Epidermal melanocyte (primary cell): Measurements from ENCODE around the gene IRF9.

ENCODE experiments used
- DNase-seq: peaks from one replicate; pipeline ENCODE4 v3.0.0; 2011; ENCODE audit warnings: low spot score; ENCODE audit not compliant: insufficient read length

The IRF9 gene

DNA sequence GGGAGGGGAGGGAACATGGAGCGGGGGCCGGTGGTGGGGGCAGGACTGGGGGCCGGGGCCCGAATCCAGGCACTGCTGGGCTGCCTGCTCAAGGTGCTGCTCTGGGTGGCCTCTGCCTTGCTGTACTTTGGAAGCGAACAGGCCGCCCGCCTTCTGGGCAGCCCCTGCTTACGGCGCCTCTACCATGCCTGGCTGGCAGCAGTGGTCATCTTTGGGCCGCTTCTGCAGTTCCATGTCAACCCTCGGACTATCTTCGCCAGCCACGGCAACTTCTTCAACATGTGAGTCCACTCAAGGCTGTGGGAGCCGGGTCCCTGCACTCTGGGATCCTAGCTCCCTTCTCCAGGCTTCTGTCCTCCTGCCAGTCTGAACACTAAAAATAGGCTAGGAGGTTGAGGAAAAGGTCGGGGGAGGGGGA is 29.5 kb upstream of the IRF9 start:
- DNase-seq, result no peak

DNA sequence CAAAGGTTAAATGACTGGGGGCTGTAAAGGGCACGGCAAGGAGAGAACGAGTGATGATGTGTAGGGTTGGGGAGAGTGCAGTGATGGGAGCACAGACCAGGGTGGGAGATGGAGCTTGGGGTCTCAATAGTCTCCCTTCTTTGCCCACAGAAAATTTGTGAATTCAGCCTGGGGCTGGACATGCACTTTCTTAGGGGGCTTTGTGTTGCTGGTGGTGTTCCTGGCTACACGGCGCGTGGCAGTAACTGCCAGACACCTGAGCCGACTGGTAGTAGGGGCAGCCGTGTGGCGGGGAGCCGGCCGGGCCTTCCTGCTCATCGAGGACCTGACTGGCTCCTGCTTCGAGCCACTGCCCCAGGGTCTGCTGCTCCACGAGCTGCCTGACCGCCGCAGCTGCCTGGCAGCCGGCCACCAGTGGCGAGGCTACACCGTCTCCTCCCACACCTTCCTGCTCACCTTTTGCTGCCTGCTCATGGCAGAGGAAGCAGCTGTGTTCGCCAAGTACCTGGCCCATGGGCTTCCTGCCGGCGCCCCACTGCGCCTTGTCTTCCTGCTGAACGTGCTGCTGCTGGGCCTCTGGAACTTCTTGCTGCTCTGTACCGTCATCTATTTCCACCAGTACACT is 28.9 kb upstream of the IRF9 start:
- DNase-seq, result no peak

DNA sequence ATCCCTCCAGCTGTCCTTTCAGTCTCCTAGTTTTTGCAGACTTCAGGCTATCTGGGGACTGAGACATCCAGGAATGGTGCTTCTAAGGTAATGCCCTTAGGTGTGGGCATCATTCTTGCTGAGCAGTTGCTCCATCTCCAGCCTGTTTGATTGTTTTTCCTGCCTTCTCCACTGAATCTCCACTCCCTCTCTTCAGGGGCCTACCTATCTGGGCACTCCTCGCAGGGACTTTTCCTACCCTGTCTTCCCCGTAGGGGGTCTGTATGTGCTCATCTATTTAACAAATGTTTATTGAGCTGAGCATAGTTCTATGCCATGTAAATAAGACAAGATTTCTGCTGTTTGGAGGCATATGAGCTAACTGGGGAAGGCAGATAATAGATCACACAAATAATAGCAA is 28.1 kb upstream of the IRF9 start:
- DNase-seq, result no peak

DNA sequence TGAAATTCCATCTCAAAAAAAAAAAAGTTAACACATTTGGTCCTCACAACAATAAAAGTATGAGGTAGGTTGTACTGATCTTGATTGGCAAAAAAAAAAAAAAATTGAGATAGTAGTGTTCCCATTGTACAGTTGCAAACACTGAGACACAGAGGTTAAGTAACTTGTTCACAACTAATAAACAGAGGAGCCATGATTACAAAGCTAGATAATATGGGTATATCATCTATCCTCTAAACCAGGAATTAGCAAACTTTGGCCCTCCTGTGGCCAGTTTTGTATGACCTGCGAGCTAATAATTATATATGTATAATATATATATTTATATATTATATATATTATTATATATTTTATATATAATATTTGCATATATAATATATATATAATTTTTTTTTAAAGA is 27.3 kb upstream of the IRF9 start:
- no peak for DNase-seq

DNA sequence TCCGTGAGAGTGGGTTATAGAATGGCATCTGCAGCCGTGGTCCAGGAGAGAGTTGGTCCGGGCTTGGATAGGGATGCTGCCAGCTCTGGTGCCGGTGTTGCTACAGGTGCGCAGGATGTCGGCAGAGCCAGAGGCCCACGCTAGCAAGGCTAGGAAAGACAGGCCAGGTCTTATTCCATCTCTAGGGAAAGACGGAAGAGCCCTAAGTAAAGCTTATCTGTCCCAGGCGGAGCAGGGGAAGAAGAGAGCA is 25.6 kb upstream of the IRF9 start:
- no peak for DNase-seq

DNA sequence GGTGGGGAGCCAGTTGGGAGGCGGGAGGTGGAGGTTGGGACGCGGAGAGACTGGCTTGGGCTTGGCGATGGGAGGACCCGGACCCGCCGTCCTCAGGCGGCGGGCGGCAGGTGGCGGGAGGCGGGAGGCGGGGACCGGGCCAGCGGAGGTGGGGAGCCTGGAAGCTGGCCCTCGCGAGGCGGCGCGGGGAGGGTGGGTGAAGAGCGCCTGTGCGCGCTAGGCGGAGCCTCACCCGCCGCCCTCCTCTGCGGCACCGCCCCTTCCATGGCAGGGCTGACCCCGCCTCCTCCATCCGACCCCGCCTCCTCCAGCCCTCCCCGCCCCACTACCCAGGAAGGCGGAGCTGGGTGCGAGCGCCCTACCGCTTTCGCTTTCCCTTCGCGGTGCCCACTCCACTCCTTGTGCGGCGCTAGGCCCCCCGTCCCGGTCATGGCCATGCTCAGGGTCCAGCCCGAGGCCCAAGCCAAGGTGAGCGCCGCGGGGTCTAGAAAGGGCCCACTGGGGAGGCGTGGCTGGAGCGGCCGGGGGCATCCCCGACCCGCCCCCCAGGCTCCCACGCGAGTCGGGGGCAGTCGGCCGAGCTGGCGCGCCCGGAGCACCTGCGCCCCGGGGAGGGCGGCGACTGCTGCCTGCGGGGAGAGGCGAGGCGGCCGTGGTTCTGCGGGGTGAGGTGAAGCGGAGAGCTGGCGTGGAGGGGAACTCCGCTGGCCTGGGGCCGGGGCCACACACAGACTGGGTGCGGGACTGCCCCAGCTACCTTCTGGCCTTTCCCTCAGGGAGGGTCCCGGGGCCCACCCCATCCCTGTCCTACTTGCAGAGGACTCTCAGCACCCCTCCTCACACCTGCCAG is 25.0 kb upstream of the IRF9 start, which contains the start of gene PSME1:
Gene PSME1 (plus strand): TSS at position 361 of the 850 bp plus-strand sequence. CDS start 69 bp downstream, at position 430.
- peak; percentile 95 for DNase-seq

DNA sequence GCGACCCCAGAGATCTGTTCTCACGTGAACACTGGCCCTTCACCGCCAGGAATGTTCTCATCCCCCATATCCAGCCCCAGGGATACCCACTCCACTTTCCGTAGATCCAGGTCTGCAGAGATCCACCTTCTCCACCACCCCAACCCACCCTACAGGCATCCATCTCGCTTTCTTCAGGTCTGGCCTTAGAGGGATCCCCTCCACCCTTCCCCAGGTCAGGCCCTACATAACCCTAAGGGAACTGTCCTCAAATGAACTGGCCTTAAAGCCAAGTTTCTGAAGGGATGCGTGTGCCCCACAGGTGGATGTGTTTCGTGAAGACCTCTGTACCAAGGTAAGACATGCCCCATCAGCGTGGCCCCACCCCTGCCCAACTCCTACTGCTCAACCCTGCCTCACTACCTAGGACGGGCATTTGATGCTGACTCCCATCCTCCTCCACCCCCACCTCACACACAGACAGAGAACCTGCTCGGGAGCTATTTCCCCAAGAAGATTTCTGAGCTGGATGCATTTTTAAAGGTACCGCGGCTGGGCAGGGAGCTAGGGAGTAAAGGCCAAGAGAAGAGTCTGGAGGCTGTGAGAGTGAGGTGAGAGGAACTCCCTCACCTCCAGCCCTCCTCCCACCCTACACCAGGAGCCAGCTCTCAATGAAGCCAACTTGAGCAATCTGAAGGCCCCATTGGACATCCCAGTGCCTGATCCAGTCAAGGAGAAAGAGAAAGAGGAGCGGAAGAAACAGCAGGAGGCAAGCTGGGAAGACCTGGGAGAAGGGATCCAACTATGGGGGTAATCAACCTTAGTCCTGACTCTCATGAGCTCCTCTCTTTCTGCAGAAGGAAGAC is 24.2 kb upstream of the IRF9 start:
- no peak for DNase-seq

DNA sequence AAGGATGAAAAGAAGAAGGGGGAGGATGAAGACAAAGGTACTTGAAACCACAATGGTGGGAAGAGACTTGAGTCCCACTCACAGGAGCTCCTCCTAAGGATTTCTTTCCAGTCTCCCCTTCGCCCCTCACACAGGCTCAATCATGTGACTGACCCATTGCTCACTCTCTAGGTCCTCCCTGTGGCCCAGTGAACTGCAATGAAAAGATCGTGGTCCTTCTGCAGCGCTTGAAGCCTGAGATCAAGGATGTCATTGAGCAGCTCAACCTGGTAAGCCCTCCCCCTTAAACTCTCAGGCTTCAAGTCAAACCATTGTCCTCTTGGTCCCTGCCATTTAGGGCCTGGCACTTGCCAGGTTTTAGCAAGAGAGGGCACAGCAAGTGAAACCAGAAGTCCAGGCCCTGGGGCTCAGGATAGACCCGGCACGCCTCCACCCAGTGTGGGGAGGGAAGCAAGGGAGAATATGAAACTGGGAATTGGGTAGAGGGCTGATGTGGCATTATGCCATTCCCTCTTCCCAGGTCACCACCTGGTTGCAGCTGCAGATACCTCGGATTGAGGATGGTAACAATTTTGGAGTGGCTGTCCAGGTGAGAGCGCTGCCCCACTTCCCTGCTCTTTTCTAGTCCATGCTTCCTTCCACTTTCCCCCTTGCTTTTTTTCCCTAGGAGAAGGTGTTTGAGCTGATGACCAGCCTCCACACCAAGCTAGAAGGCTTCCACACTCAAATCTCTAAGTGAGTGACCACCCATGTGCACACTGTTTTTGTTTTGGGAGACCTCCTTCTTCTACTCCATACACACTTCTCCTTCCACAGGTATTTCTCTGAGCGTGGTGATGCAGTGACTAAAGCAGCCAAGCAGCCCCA is 23.3 kb upstream of the IRF9 start:
- DNase-seq, result no peak

DNA sequence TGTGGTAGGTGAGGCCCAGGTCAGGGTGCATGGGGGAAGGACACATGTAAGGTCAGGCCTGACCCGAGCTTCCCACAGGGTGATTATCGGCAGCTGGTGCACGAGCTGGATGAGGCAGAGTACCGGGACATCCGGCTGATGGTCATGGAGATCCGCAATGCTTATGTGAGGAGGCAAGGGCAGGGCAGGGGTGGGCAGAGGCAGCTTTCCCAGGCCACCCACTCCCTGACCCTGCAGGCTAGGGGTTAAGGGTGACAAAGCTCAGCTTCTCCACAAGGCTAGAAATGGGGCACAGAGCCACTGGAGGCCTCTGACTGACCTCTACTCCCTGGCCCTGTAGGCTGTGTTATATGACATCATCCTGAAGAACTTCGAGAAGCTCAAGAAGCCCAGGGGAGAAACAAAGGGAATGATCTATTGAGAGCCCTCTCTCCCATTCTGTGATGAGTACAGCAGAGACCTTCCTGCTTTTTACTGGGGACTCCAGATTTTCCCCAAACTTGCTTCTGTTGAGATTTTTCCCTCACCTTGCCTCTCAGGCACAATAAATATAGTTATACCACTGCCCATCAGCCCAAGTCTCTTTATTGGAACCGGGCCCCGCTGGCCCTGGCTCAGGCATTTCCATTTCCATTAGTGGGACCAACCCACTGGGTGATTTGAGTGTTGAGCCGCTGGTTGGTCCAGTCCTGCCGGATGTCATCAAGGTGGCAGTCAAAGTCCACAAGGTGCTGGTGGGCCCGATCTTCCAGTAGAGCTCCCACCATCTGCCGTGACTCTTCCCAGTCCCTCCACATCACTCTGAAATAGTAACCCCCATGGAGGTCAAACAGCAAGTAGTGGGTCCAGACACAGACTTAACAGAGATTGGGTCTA is 22.4 kb upstream of the IRF9 start:
- DNase-seq, result no peak

DNA sequence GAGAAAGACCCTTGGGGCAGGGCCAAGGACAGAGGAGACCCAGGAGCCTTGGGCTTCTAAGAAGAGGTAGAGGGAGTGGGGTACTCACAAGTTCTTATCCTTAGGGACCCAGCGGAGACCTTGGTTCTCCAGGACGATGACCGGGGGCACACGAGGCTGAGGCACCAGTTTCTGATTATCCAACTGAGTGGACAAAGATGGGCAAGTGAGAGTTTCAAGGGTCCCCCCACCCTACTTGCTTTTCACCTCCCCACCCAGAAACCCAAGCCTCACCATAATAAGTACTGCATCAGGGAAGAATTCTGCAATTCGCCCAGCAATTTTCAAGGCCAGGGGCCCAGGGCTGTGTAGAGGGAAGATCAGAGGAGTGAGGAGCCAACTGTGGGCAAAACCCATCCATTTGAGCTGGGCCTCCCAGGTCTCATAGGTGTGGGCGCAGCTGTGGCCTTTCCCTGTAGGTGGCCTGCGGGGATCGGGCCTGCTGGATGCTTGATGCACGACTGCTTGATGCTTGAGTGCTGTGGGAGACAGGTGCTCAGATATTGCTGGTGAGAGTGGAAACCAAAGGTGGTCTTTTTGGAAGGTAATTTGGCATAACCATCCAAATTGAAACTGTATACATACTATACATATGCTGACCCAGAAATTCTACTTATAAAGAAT is 21.7 kb upstream of the IRF9 start:
- DNase-seq, result no peak

DNA sequence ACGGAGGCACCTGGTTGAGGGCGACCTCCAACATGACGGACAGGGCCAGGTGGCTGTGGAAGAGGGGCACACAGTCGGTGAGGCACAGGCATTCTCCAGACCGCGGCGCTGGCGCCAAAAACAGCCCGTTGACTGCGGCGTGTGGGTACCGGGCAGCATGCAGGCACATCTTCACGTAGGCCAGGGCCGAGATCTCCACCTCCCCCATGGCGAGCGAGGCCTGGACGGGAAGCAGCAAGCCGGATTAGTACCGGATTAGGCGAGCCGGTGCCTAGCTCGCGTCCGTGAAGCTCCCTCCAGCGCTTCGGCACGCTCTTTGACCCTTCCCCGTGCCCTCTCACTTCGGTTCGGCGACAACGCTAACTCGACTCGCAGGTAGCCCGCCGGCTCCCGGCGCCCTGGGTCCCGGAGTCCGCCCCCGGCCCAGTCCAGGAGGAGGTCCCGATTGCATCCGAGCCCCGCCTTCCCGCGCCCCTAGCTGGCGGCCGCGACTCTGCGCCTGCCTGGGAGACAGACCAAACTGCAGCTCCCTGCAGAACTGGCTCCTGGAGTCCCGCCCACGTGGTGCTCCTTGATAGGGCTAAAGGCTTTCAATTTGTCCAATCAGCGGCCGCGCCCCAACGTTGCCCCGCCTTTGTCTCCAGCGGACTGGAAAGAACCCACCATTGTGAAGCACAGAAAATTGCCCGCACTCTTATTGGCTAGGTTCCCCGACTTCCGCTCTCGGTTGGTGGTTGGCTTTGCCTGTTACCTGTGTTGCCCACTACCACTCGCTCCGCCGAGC is 19.8 kb upstream of the IRF9 start, which contains the start of gene EMC9:
Gene EMC9 (minus strand): TSS at position 495 of the 784 bp plus-strand sequence. CDS start 287 bp downstream, at position 208.
- peak; percentile 99 for DNase-seq

DNA sequence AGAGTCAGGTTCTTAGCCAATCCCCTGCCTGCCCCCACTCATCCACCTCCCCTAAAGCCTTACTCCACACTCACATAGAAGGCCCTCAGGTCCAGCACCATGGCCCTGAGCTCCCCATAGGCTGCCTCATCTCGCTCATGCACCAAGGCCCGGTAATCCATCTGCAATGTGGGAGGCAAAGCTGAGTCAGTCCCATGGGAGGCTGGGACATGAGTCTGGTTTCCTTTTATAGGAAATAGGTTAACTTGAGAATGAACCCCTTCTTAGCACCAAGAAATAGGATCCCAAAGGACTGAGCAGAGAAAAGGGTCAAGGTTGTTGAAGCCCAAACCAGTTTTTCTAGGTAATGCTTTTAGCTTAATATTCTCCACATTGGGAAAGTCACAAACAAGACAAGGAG is 17.6 kb upstream of the IRF9 start:
- no peak for DNase-seq

DNA sequence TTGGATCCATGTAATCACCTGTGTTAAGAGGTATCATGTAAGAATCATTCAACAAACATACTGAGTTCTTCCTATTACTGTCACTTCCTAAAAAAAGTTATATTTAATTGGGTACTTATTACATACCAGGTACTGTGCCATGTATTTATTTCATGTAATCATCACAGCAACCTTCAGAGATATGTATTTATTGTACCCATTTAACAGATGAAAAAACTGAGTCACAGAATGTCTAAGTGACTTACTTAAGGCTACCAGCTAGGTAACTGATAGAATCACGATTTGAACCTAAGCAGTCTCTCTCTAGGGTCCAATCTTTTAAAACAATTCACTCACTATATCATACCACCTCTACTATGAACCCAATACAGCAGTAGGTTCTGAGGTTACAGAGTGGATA is 16.6 kb upstream of the IRF9 start:
- no peak for DNase-seq

DNA sequence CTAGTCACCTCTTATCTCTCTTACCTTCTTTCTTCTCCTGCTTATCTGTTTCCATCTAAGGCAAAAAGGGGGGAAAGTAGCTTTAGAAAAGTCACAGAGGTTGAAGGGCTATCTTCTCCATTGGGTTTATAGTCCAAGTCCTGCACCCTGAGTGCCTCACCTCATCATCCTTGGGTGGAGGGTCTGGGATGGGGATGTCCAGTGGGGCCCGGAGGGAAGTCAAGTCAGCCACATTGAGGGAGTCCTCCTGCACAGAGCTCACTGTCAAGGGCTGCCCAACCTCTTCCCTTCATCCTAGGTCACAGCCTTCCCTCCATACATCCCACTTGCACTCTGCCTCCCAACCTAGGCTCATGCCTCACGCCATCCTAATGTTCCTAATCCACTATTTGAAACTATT is 15.8 kb upstream of the IRF9 start:
- DNase-seq, result no peak

DNA sequence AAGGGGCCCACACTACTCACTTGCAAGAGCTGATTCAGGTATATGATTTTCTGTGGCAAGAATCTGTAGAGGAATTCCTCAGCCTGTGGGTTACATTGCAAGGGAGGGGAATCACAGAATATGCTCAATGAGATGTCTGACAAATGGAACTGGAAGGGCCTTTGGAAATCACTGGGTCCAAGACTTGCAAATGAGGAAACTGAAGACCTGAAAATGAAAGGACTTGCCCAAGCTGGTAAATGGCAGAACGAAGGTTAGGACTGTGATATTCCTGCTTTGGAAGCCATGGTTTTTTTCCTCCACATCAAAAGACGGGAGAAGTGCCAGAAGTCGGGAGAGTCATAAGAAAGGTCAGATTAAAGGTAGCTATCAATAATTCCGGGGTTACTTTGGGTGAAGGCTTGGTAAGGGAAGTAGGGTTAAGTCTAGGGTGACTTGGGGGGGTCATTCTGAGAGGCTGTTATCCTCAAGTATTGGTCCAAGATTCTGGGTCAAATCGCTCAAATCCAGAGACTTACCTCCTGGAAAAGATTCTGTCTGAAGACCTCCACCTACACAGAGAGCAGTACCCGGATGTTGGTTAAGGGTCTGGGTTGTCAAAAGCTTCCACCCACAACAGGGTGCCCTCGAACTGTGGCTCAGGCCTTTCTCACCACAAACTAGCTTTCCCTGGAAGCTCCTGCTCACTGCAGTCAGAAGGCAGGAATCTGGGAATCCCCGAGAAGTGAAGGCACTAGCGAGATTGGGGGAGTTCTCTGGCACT is 15.2 kb upstream of the IRF9 start:
- no peak for DNase-seq

DNA sequence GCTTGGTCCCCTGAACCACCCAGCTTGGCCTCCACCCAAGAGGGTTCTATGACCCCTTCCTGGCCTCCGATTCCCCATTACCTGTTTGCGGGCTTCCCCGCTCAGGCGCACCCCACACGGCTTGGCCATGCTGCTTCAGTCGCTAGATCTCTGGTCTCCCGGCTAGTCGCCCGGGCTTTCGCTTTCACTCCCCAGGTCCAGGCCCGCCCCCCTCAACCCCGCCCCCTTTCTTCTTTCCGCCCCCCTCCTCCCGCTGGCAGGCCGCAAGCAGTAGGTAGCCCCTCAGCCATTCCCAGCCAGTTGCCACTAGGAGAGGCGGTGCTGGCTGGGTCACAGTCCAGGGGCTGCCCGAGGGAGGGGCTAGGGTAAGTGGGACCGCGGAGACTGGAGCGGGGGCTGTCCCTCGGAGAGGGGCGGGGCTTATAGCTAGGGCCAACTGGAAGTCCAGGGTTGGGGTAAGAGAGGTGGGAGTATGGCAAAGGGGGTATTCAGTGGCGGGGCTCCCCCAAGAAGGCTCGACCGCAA is 14.6 kb upstream of the IRF9 start, which contains the start of gene PSME2:
Gene PSME2 (minus strand): TSS at position 158 of the 525 bp plus-strand sequence. CDS start 29 bp downstream, at position 129.
- peak; percentile 85 for DNase-seq

DNA sequence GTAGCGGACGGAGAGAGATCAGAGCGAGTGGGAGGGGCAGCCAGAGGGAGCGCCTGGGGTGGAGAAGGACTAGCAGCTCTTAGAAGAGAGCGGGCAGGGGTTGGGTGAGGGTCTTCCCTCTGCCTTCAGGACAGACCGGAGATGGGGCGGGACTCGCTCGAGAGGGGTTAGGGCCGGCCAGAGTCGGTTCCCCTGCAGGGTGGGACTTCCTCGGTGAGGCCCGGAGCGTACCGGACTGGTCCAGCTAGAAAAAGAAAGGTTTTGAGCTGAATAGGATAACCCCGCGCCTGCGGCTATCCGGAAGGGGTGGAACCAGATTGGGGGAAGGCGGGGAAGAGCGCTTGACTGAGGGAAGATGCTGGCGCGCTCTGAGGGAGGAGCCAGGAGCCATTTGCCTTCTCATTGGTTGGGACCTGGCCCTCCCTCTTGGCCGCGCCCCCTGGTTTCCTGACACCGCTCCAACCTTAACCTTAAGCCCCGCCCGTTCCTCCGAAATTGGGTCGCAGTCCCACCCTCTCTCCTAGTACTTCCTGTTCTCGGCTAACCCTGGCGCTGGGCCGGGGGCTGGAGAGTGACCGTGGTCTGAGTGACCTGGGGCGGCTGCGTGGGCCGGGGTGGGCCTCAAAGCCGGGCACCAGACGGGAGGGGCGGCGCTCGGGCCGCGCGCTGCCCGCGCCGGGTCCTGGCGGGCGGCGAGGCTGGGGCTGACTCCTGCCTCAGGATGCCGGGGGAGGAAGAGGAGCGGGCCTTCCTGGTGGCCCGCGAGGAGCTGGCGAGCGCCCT is 13.9 kb upstream of the IRF9 start, which contains the start of gene RNF31:
Gene RNF31 (plus strand): TSS at position 521 of the 783 bp plus-strand sequence. CDS start 201 bp downstream, at position 722.
- DNase-seq, result peak; percentile 93
